GM21825 (cell line): ENCODE measurements around the gene LAMA3.
"Not testable (repeated sequence)": the region's sequence is repeated elsewhere in the genome, so short reads cannot be mapped to it uniquely, and the experiment has no call there.

Experiments
- ATAC-seq: cut with Tn5 transposase; IDR thresholded peaks from one replicate; pipeline ENCODE4 v1.9.1; 2021; ENCODE audit warnings: mild to moderate bottlenecking, moderate library complexity; ENCODE audit not compliant: unreplicated experiment

The LAMA3 gene

GRCh38 chr18:23725827-23726661 is 36.8 kb downstream of the LAMA3 start:
- no peak for ATAC-seq

- no peak for ATAC-seq
These were observed 38.6 kb downstream of the LAMA3 start for GRCh38 chr18:23727707-23728493.

- no peak for ATAC-seq
These were observed 41.6 kb downstream of the LAMA3 start for GRCh38 chr18:23730857-23731256.

GRCh38 chr18:23731861-23732260 is 42.6 kb downstream of the LAMA3 start:
- no peak for ATAC-seq

- ATAC-seq: no peak
These were observed 43.2 kb downstream of the LAMA3 start for GRCh38 chr18:23732439-23732838.

GRCh38 chr18:23733265-23733664 is 44.0 kb downstream of the LAMA3 start:
- not testable (repeated sequence) for ATAC-seq

GRCh38 chr18:23733895-23734294 is 44.6 kb downstream of the LAMA3 start:
- no peak for ATAC-seq

GRCh38 chr18:23735021-23735464 is 45.8 kb downstream of the LAMA3 start:
- peak; percentile 65 for ATAC-seq

GRCh38 chr18:23737578-23737977 is 48.3 kb downstream of the LAMA3 start:
- ATAC-seq: no peak

GRCh38 chr18:23738151-23738550 is 48.9 kb downstream of the LAMA3 start:
- ATAC-seq: no peak

GRCh38 chr18:23738575-23738974 is 49.3 kb downstream of the LAMA3 start:
- no peak for ATAC-seq

- ATAC-seq: no peak
These were observed 51.0 kb downstream of the LAMA3 start for GRCh38 chr18:23740105-23740830.

- ATAC-seq: not testable (repeated sequence)
These were observed 52.7 kb downstream of the LAMA3 start for GRCh38 chr18:23741967-23742366.

- no peak for ATAC-seq
These were observed 54.6 kb downstream of the LAMA3 start for GRCh38 chr18:23743733-23744333.

- no peak for ATAC-seq
These were observed 56.1 kb downstream of the LAMA3 start for GRCh38 chr18:23745366-23745765.

GRCh38 chr18:23746851-23747250 is 57.6 kb downstream of the LAMA3 start:
- ATAC-seq: no peak

- no peak for ATAC-seq
These were observed 63.1 kb downstream of the LAMA3 start for GRCh38 chr18:23752363-23752762.

- ATAC-seq: no peak
These were observed 63.5 kb downstream of the LAMA3 start for GRCh38 chr18:23752796-23753195.

- no peak for ATAC-seq
These were observed 67.6 kb downstream of the LAMA3 start for GRCh38 chr18:23756590-23757436.

- ATAC-seq: no peak
These were observed 68.1 kb downstream of the LAMA3 start for GRCh38 chr18:23757437-23757733.
